Keratinocyte (primary cell): ENCODE measurements around the gene FLVCR1. TPM values are rescaled to one million over a fixed set of nuclear protein-coding genes. Genes with fewer than 3 reads are reported as not detected.
"Not testable (repeated sequence)": the region's sequence is repeated elsewhere in the genome, so short reads cannot be mapped to it uniquely, and the experiment has no call there.

ENCODE experiments used
- DNase-seq: peaks from one replicate; pipeline ENCODE4 v3.0.0-alpha.2; 2011; ENCODE audit warnings: low read depth, missing footprints, low spot score
- FAIRE-seq: peaks from 2 replicates; lab custom pipeline; 2011; peaks lifted over from hg19 to GRCh38; lab: Jason Lieb, UNC
- H2AFZ ChIP-seq: 2 replicates; pipeline ENCODE4 v1.6.0; 2012; ENCODE audit warnings: low read length, control low read depth, inconsistent platforms; ENCODE audit not compliant: control insufficient read depth
- H3K27ac ChIP-seq: 2 replicates; pipeline ENCODE4 v1.5.1; 2011; ENCODE audit warnings: low read length; ENCODE audit not compliant: control insufficient read depth, insufficient read depth
- H3K27me3 ChIP-seq: 3 replicates; pipeline ENCODE4 v1.6.0; 2011; ENCODE audit warnings: low read length; ENCODE audit not compliant: control insufficient read depth, insufficient read depth; ENCODE audit errors: extremely low read depth
- H3K36me3 ChIP-seq, 2 experiments: 2 replicates in 1 of 2; 3 replicates in 1 of 2; pipeline ENCODE4 v1.5.1; 2011; ENCODE audit warnings: low read length in 2 of 2, mild to moderate bottlenecking in 1 of 2; ENCODE audit not compliant: control insufficient read depth in 2 of 2, insufficient read depth in 2 of 2; ENCODE audit errors: extremely low read depth in 1 of 2
- H3K4me1 ChIP-seq: 3 replicates; pipeline ENCODE4 v1.5.1; 2011; ENCODE audit warnings: low read length; ENCODE audit not compliant: control insufficient read depth, insufficient read depth; ENCODE audit errors: extremely low read depth
- H3K4me2 ChIP-seq: 3 replicates; pipeline ENCODE4 v1.6.0; 2011; ENCODE audit warnings: low read depth, low read length; ENCODE audit not compliant: control insufficient read depth, insufficient read depth; ENCODE audit errors: extremely low read depth
- H3K4me3 ChIP-seq, 3 experiments: fragments of 200-600 bp in 1 of 3; sonication (generic) in 1 of 3; 2 replicates in 2 of 3; 3 replicates in 1 of 3; pipeline ENCODE4 v1.5.1; 2011 to 2016; ENCODE audit warnings: low read length in 3 of 3, mild to moderate bottlenecking in 3 of 3, control low read depth in 2 of 3, inconsistent platforms in 1 of 3, low read depth in 1 of 3, mixed read lengths in 1 of 3, mixed run types in 1 of 3, moderate library complexity in 1 of 3; ENCODE audit not compliant: control insufficient read depth in 2 of 3, insufficient read depth in 2 of 3; ENCODE audit errors: extremely low read depth in 1 of 3
- H3K79me2 ChIP-seq: 2 replicates; pipeline ENCODE4 v1.6.0; 2012; ENCODE audit warnings: low read length; ENCODE audit not compliant: control insufficient read depth, insufficient read depth
- H3K9ac ChIP-seq: 3 replicates; pipeline ENCODE4 v1.6.0; 2011; ENCODE audit warnings: low read length; ENCODE audit not compliant: control insufficient read depth, insufficient read depth; ENCODE audit errors: extremely low read depth
- H3K9me1 ChIP-seq: 3 replicates; pipeline ENCODE4 v1.6.0; 2011; ENCODE audit warnings: low read length; ENCODE audit not compliant: control insufficient read depth, insufficient read depth; ENCODE audit errors: extremely low read depth
- H3K9me3 ChIP-seq: 2 replicates; pipeline ENCODE4 v1.5.1; 2012; ENCODE audit warnings: low read depth, low read length; ENCODE audit not compliant: control insufficient read depth
- H4K20me1 ChIP-seq: 3 replicates; pipeline ENCODE4 v1.6.0; 2011; ENCODE audit warnings: low read length; ENCODE audit not compliant: control insufficient read depth, insufficient read depth; ENCODE audit errors: extremely low read depth
- EZH2 ChIP-seq: IDR thresholded peaks from one replicate; pipeline ENCODE4 v1.6.1; 2012; ENCODE audit warnings: inconsistent platforms, mild to moderate bottlenecking, low read length, moderate library complexity
- dilution Hi-C: fragments of 300-500 bp; cut with MboI; formaldehyde crosslinking; loops from one replicate; pipeline ENCODE4 v1.7.0; 2020; ENCODE audit warnings: low sequenced_read_pairs; ENCODE audit not compliant: extremely low pct_ligation_motif_present
- polyA plus RNA-seq, 5 experiments: library from polyadenylated mRNA; depleted of rRNA in 3 of 5; stranded (reverse) in 3 of 5; stranded (forward) in 1 of 5; unstranded in 1 of 5; fragments of >200 nt; gene quantifications; 1 replicate in 1 of 5; 2 replicates in 3 of 5; 3 replicates in 1 of 5; pipeline versions ENCODE4 v1.2.1 to v1.2.3, GENCODE V29; 2011 to 2012; ENCODE audit warnings: missing spikeins in 2 of 5, low read depth in 1 of 5, low replicate concordance in 1 of 5
- TF ChIP-seq, protein P1 (sequence below), 3 experiments: IDR thresholded peaks in 1 of 3; conservative IDR thresholded peaks in 1 of 3; optimal IDR thresholded peaks in 1 of 3; 2 replicates in 2 of 3; 3 replicates in 1 of 3; pipeline versions ENCODE3 to v1.5.1; 2011; ENCODE audit warnings: low read length in 3 of 3, mild to moderate bottlenecking in 3 of 3, moderate library complexity in 2 of 3, control low read depth in 1 of 3, inconsistent platforms in 1 of 3; ENCODE audit not compliant: insufficient read depth in 2 of 3; ENCODE audit errors: extremely low read depth in 1 of 3

FLVCR1 gene
- polyA plus RNA-seq, 1 donor (not counting 4 experiments of a cell fraction or from before 2014, with no cell fraction given) = 6.4 TPM

DNA sequence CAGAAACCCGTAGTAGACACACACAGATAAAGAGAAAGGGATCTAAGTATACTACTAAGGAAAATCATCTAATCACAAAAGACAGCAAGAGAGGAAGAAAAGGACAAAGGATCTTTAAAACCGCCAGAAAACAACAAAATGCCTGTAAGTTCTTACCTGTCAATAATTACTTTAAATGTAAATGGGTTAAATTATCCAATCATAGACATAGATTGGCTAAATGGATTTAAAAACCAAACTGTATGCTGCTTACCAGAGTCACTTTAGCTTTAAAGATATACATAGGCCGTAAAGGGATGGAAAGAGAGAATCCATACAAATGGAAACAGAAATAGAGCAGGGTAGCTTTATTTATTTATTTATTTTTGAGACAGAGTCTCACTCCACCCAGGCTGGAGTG is 44.0 kb downstream of the FLVCR1 start:
- Histone ChIP-seq H2AFZ (no peak overlapping the region), H3K36me3 (peaks cover 2 to 5% of the 10 kb centered on the region in 2 experiments), H3K9me3 (no peaks in the 10 kb centered on the region), H3K27ac (no peak overlapping the region), H3K79me2 (no peaks in the 10 kb centered on the region), H3K9me1 (no peaks in the 10 kb centered on the region), H4K20me1 (no peaks in the 10 kb centered on the region), H3K4me1 (no peaks in the 10 kb centered on the region), H3K4me2 (no peak overlapping the region), H3K9ac (no peak overlapping the region), H3K4me3 (no peak overlapping the region), H3K27me3 (no peaks in the 10 kb centered on the region)
- TF ChIP-seq, protein P1, sequence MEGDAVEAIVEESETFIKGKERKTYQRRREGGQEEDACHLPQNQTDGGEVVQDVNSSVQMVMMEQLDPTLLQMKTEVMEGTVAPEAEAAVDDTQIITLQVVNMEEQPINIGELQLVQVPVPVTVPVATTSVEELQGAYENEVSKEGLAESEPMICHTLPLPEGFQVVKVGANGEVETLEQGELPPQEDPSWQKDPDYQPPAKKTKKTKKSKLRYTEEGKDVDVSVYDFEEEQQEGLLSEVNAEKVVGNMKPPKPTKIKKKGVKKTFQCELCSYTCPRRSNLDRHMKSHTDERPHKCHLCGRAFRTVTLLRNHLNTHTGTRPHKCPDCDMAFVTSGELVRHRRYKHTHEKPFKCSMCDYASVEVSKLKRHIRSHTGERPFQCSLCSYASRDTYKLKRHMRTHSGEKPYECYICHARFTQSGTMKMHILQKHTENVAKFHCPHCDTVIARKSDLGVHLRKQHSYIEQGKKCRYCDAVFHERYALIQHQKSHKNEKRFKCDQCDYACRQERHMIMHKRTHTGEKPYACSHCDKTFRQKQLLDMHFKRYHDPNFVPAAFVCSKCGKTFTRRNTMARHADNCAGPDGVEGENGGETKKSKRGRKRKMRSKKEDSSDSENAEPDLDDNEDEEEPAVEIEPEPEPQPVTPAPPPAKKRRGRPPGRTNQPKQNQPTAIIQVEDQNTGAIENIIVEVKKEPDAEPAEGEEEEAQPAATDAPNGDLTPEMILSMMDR (optimal IDR thresholded peaks at IDR 0.05 in 1 of 3, IDR thresholded peaks at IDR 0.05 in 1 of 3, conservative IDR thresholded peaks at IDR 0.05 in 1 of 3; ENCODE audit: extremely low read depth in 1 of 3, insufficient read depth in 2 of 3, low read length in 3 of 3) = no peak
- TF ChIP-seq EZH2 = no peak
- no peak for FAIRE-seq
- DNase-seq = no peak
- dilution Hi-C loops = no loop called here

DNA sequence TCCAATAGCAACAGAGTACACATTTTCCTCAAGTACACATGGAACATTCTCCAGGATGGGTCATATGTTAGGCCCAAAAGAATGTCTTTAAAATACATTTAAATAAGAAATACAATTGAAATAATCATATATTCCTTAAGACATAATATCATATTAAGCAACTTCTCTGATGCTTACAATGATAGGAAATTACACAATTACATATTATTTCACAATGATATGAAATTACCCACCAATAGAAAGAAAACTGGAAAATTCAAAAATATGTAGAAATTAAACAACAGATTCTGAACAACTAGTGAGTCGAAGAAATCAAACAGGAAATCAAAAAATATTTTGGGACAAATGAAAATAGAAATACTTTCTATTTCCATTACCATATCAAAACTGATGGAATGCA is 45.6 kb downstream of the FLVCR1 start:
- Histone ChIP-seq H2AFZ (no peak overlapping the region), H3K27me3 (no peaks in the 10 kb centered on the region), H3K9ac (no peak overlapping the region), H3K4me2 (no peak overlapping the region), H3K27ac (no peak overlapping the region), H3K4me3 (no peak overlapping the region), H3K9me1 (no peaks in the 10 kb centered on the region), H4K20me1 (no peaks in the 10 kb centered on the region), H3K9me3 (no peaks in the 10 kb centered on the region), H3K4me1 (no peaks in the 10 kb centered on the region), H3K79me2 (no peaks in the 10 kb centered on the region), H3K36me3 (peaks cover 0 to 2% of the 10 kb centered on the region in 2 experiments)
- FAIRE-seq (no peak), DNase-seq (no peak)
- dilution Hi-C loops = no loop called here
- no peak for TF ChIP-seq EZH2

GRCh38 chr1:212908071-212908470 is 50.0 kb downstream of the FLVCR1 start:
- H3K9me1 ChIP-seq, H2AFZ ChIP-seq, H3K36me3 ChIP-seq, H3K4me3 ChIP-seq, dilution Hi-C loops, H3K4me1 ChIP-seq, H4K20me1 ChIP-seq, DNase-seq, H3K9me3 ChIP-seq, H3K27ac ChIP-seq, H3K9ac ChIP-seq, H3K79me2 ChIP-seq, FAIRE-seq, H3K27me3 ChIP-seq, H3K4me2 ChIP-seq: not testable (repeated sequence)
